KMS-11 (cell line): ENCODE measurements around the gene NISCH.

Experiments
- H2AFZ ChIP-seq: fragments of 200-600 bp; sonication (generic); 2 replicates; pipeline ENCODE4 v1.6.1; 2016; ENCODE audit warnings: antibody characterized with exemption, mixed run types, low read depth
- H3K27ac ChIP-seq: fragments of 200-600 bp; sonication (generic); 2 replicates; pipeline ENCODE4 v1.6.1; 2016; ENCODE audit warnings: mild to moderate bottlenecking, mixed run types
- H3K27me3 ChIP-seq: fragments of 200-600 bp; sonication (generic); 2 replicates; pipeline ENCODE4 v1.6.1; 2017; ENCODE audit warnings: mild to moderate bottlenecking, low read depth, mixed run types, moderate library complexity; ENCODE audit not compliant: insufficient read depth
- H3K36me3 ChIP-seq: fragments of 200-600 bp; sonication (generic); 2 replicates; pipeline ENCODE4 v1.6.1; 2017; ENCODE audit warnings: mild to moderate bottlenecking, mixed run types; ENCODE audit not compliant: insufficient read depth
- H3K4me1 ChIP-seq: fragments of 200-600 bp; sonication (generic); 2 replicates; pipeline ENCODE4 v1.6.1; 2016; ENCODE audit warnings: mild to moderate bottlenecking, low read depth, mixed run types; ENCODE audit not compliant: poor library complexity, severe bottlenecking
- H3K4me2 ChIP-seq: fragments of 200-600 bp; sonication (generic); 2 replicates; pipeline ENCODE4 v1.7.0; 2016; ENCODE audit warnings: mild to moderate bottlenecking, mixed run types
- H3K4me3 ChIP-seq: fragments of 200-600 bp; sonication (generic); IDR thresholded peaks from 2 replicates; pipeline ENCODE4 v1.6.1; 2017; ENCODE audit warnings: low read depth, low read length, mixed read lengths; ENCODE audit not compliant: insufficient read depth
- H3K79me2 ChIP-seq: fragments of 200-600 bp; sonication (generic); 2 replicates; pipeline ENCODE4 v1.6.1; 2016; ENCODE audit warnings: low read depth, mixed run types; ENCODE audit not compliant: insufficient read depth
- H3K9ac ChIP-seq: fragments of 200-600 bp; sonication (generic); 2 replicates; pipeline ENCODE4 v1.6.1; 2016; ENCODE audit warnings: mild to moderate bottlenecking, mixed run types
- H4K20me1 ChIP-seq: fragments of 200-600 bp; sonication (generic); 2 replicates; pipeline ENCODE4 v1.6.1; 2016; ENCODE audit warnings: mild to moderate bottlenecking, mixed run types; ENCODE audit not compliant: insufficient read depth
- CTCF ChIP-seq: fragments of 200-600 bp; sonication (generic); conservative IDR thresholded peaks from 2 replicates; pipeline ENCODE4 v1.6.1; 2017; ENCODE audit warnings: low read depth, mild to moderate bottlenecking, antibody characterized with exemption, low read length, moderate library complexity, mixed read lengths

The NISCH gene

GRCh38 chr3:52515192-52515591 is 59.8 kb downstream of the NISCH start:
- H3K36me3 ChIP-seq = no peaks in the 10 kb centered on the region
- no peaks in the 10 kb centered on the region for H3K79me2 ChIP-seq
- no peak overlapping the region for H3K4me2 ChIP-seq
- no peak for TF ChIP-seq CTCF
- no peaks in the 10 kb centered on the region for H3K27me3 ChIP-seq
- H2AFZ ChIP-seq = no peak overlapping the region
- H3K9ac ChIP-seq = no peak overlapping the region
- H3K27ac ChIP-seq = no peak overlapping the region
- H4K20me1 ChIP-seq = no peaks in the 10 kb centered on the region
- no peak overlapping the region for H3K4me3 ChIP-seq
- no peaks in the 10 kb centered on the region for H3K4me1 ChIP-seq

- Histone ChIP-seq H3K79me2 (no peaks in the 10 kb centered on the region), H2AFZ (no peak overlapping the region), H3K9ac (no peak overlapping the region), H3K36me3 (no peaks in the 10 kb centered on the region), H3K4me3 (no peak overlapping the region), H3K4me1 (no peaks in the 10 kb centered on the region), H3K27ac (no peak overlapping the region), H3K4me2 (no peak overlapping the region), H3K27me3 (no peaks in the 10 kb centered on the region), H4K20me1 (no peaks in the 10 kb centered on the region)
- no peak for TF ChIP-seq CTCF
Measured at GRCh38 chr3:52516509-52517195, 61.2 kb downstream of the NISCH start.

- no peak overlapping the region for H3K27ac ChIP-seq
- H3K9ac ChIP-seq = no peak overlapping the region
- no peaks in the 10 kb centered on the region for H3K79me2 ChIP-seq
- H2AFZ ChIP-seq = no peak overlapping the region
- no peak for TF ChIP-seq CTCF
- no peaks in the 10 kb centered on the region for H3K36me3 ChIP-seq
- no peaks in the 10 kb centered on the region for H3K4me1 ChIP-seq
- no peaks in the 10 kb centered on the region for H3K27me3 ChIP-seq
- H4K20me1 ChIP-seq = no peaks in the 10 kb centered on the region
- no peak overlapping the region for H3K4me3 ChIP-seq
- H3K4me2 ChIP-seq = no peak overlapping the region
Measured at GRCh38 chr3:52517796-52518722, 62.7 kb downstream of the NISCH start.

GRCh38 chr3:52518723-52519444 is 63.5 kb downstream of the NISCH start:
- no peaks in the 10 kb centered on the region for H3K79me2 ChIP-seq
- no peaks in the 10 kb centered on the region for H3K36me3 ChIP-seq
- H3K4me1 ChIP-seq = no peaks in the 10 kb centered on the region
- H3K4me2 ChIP-seq = no peak overlapping the region
- no peak overlapping the region for H3K27ac ChIP-seq
- H3K9ac ChIP-seq = no peak overlapping the region
- H3K4me3 ChIP-seq = no peak overlapping the region
- TF ChIP-seq CTCF = no peak
- H4K20me1 ChIP-seq = no peaks in the 10 kb centered on the region
- no peak overlapping the region for H2AFZ ChIP-seq
- H3K27me3 ChIP-seq = no peaks in the 10 kb centered on the region
